ENCODE measurements around the gene LCOR.

GRCh38 chr10:96987842-96988175 is 155.7 kb downstream of the LCOR start:
- TF ChIP-seq, protein P1, sequence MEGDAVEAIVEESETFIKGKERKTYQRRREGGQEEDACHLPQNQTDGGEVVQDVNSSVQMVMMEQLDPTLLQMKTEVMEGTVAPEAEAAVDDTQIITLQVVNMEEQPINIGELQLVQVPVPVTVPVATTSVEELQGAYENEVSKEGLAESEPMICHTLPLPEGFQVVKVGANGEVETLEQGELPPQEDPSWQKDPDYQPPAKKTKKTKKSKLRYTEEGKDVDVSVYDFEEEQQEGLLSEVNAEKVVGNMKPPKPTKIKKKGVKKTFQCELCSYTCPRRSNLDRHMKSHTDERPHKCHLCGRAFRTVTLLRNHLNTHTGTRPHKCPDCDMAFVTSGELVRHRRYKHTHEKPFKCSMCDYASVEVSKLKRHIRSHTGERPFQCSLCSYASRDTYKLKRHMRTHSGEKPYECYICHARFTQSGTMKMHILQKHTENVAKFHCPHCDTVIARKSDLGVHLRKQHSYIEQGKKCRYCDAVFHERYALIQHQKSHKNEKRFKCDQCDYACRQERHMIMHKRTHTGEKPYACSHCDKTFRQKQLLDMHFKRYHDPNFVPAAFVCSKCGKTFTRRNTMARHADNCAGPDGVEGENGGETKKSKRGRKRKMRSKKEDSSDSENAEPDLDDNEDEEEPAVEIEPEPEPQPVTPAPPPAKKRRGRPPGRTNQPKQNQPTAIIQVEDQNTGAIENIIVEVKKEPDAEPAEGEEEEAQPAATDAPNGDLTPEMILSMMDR (conservative IDR thresholded peaks at IDR 0.05; ENCODE audit: low read depth, low read length) = no peak
- TF ChIP-seq EZH2 (IDR thresholded peaks at IDR 0.05; ENCODE audit: low read length, unreplicated experiment) (no peak), EZH2phosphoT487 (IDR thresholded peaks at IDR 0.05; ENCODE audit: borderline replicate concordance, low read length) (no peak)

Data from PC-3 (cell line).